Bronchial epithelial cell (primary cell): ENCODE results near the gene POTEM. TPM values are rescaled to one million over a fixed set of nuclear protein-coding genes. Genes with fewer than 3 reads are reported as not detected.
"Not testable (repeated sequence)": the region's sequence is repeated elsewhere in the genome, so short reads cannot be mapped to it uniquely, and the experiment has no call there.

Experiments
- DNase-seq: peaks from one replicate; pipeline ENCODE4 v3.0.0-alpha.2; 2010; ENCODE audit warnings: low read depth
- FAIRE-seq: peaks from 2 replicates; lab custom pipeline; 2011; peaks lifted over from hg19 to GRCh38; lab: Jason Lieb, UNC
- H3K27me3 ChIP-seq: 2 replicates; pipeline ENCODE4 v1.5.1; 2011; ENCODE audit warnings: low read length; ENCODE audit not compliant: control insufficient read depth, insufficient read depth
- H3K36me3 ChIP-seq: 2 replicates; pipeline ENCODE4 v1.5.1; 2011; ENCODE audit warnings: low read length; ENCODE audit not compliant: control insufficient read depth, insufficient read depth
- H3K4me3 ChIP-seq: 2 replicates; pipeline ENCODE4 v1.5.1; 2011; ENCODE audit warnings: mild to moderate bottlenecking, low read depth, low read length, control low read depth
- total RNA-seq: library from RNA; depleted of rRNA; stranded (reverse); fragments of >200 nt; gene quantifications from 2 replicates; pipeline ENCODE4 v1.2.1, GENCODE V29; 2014

POTEM gene
- total RNA-seq, 1 donor from 2014 or later: not detected

DNA sequence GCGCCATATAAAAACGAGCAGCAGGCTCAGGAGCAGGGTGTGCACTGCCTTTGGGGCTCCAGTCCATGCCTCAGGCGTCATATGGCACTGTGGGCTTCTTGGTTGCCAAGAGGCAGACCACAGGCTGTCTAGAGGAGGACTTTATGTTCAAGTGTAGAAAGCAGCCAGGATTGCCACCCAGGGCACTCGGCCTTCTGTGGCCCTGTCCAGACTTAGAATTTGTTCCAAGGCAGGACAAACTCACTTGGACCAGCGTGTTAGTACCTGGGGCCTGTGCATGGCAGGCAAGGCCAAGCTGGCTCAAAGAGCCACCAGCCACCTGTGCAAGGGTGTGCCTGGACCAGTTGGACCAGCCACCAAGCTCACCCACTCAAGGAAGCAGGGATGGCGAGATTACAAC is 40.4 kb downstream of the POTEM start:
- not testable (repeated sequence) for DNase-seq, FAIRE-seq, H3K4me3 ChIP-seq, H3K36me3 ChIP-seq, H3K27me3 ChIP-seq

DNA sequence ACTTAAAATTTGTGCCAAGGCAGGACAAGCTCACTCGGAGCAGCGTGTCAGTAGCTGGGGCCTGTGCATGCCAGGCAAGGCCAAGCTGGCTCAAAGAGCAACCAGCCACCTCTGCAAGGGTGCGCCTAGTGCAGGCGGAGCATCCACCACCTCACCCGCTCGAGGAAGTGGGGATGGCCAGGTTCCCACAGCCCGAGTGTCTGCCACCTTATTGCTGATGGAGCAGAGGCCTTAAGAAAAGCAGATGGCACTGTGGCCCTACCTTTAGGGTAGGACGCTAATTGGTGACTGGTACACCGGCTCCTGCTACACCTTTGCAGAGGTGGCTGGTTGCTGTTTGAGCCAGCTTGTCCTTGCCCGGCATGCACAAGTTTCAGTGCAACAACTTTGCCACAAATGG is 43.8 kb downstream of the POTEM start:
- FAIRE-seq, H3K36me3 ChIP-seq, H3K27me3 ChIP-seq, H3K4me3 ChIP-seq, DNase-seq: not testable (repeated sequence)

DNA sequence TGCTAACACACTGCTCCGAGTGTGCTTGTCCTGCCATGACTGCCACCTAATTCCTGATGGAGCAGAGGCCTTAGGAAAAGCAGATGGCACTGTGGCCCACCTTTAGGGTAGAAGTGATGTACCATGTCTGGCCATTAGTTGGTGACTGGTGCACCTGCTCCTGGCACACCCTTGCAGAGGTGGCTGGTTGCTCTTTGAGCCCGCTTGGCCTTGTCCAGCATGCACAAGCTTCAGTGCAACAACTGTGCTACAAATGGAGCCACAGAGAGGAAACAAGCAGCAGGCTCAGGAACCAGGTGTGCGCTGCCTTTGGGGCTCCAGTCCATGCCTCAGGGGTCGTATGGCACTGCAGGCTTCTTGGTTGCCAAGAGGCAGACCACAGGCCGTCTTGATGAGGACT is 44.5 kb downstream of the POTEM start:
- H3K27me3 ChIP-seq, H3K36me3 ChIP-seq, H3K4me3 ChIP-seq, DNase-seq, FAIRE-seq: not testable (repeated sequence)

DNA sequence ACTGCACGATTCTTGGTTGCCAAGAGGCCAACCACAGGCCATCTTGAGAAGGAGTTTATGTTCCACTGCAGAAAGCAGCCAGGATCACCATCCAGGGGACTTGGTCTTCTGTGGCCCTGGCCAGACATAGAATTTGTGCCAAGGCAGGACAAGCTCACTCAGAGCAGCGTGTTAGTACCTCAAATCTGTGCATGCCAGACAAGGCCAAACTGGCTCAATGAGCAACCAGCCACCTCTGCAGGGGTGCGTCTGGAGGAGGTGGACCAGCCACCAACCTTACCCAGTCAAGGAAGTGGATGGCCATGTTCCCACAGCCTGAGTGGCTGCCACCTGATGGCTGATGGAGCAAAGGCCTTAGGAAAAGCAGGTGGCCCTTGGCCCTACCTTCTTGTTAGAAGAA is 48.0 kb downstream of the POTEM start:
- FAIRE-seq, H3K4me3 ChIP-seq, DNase-seq, H3K36me3 ChIP-seq, H3K27me3 ChIP-seq: not testable (repeated sequence)

DNA sequence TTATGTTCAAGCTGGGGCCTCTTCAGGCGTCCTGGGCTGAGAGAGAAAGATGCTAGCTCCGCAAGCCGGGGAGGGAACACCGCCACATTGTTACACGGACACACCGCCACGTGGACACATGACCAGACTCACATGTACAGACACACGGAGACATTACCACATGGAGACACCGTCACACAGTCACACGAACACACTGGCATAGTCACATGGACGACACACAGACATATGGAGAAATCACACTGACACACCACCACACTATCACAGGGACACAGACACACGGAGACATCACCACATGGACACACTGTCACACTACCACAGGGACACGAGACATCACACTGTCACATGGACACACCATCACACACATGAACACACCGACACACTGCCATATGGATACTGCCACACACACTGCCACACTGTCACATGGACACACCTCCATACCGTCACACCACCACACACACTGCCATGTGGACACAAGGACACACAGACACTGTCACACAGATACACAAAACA is 57.9 kb downstream of the POTEM start:
- not testable (repeated sequence) for FAIRE-seq, DNase-seq, H3K36me3 ChIP-seq, H3K27me3 ChIP-seq, H3K4me3 ChIP-seq

DNA sequence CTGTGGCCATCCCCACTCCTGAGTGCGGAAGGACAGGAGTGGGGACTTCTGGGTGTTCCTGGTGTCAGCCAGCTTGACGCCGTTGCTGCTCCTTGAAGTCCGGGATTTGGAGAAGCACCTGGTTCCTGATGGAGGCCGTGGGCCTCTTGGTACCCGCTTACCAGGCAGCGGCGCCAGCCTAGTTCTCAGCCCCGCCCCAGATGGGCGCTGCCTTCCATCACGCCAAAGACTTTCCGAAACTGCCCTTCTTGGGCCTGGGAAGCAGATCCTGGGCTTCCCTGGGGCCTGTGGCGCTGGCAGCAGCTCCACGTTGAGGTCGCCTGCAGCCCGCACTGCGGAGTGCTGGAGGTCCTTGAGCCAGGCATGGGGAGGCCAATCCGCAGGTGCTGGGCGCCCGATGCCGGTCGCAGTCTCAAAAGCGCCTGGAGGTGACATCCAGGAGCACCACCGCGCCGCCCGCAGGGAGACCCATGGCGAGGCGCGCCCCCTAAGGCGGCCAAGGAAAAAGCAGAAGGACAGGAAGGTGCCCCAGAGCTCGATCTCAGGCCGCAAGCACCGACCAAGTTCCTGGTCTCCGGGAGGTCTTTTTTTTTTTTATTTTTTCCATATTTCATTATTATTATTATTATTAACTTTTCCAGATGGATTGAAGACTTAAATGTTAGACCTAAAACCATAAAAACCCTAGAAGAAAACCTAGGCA is 59.6 kb downstream of the POTEM start:
- H3K4me3 ChIP-seq, FAIRE-seq, H3K27me3 ChIP-seq, DNase-seq, H3K36me3 ChIP-seq: not testable (repeated sequence)

DNA sequence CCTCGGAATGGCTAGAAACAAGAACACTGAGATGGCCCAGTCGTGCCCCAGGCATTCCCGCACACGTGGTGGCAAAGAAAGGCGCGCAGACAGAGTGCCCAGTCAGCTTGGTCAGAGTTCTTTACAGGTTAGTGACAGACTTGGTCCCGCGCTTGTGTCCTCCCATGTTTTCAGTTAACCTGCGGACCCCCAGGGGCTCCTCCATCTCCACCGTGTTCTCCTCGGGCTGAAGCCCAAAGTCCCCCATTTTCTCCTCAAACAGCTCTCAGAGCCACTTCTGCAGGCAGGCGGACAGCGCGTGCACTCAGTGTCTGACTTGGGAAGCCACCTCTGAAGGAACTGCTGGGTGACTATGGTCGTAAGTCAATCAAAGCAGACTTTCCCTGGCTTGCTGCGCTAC is 60.7 kb downstream of the POTEM start:
- not testable (repeated sequence) for H3K36me3 ChIP-seq, FAIRE-seq, H3K27me3 ChIP-seq, DNase-seq, H3K4me3 ChIP-seq

DNA sequence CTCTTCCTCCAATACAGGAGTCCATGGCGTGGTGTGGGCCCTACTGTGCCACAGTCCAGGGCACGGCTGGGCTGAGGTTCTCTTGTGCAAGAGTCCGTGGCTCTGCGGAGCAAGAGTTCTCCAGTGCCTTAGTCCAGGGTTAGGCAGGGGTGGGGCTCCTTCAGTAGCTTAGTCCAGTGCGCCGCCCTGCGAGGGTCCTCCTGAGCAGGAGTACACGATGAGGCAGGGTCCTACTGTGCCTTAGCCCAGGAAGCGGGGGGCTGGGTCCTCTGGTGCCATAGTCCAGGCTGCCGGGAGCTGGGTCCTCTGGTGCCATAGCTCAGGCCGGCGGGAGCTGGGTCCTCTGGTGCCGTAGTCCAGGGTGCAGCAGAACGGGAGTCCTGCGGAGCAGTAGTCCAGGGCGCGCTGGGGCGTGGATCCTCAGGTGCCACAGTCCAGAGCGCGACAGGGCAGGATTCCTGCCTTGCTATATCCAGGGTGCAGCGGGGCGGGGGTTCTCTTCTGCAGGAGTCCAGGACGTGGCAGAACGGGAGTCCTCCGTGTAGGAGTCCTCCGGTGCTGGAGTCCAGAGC is 69.7 kb downstream of the POTEM start:
- H3K4me3 ChIP-seq, H3K27me3 ChIP-seq, H3K36me3 ChIP-seq, FAIRE-seq, DNase-seq: not testable (repeated sequence)

DNA sequence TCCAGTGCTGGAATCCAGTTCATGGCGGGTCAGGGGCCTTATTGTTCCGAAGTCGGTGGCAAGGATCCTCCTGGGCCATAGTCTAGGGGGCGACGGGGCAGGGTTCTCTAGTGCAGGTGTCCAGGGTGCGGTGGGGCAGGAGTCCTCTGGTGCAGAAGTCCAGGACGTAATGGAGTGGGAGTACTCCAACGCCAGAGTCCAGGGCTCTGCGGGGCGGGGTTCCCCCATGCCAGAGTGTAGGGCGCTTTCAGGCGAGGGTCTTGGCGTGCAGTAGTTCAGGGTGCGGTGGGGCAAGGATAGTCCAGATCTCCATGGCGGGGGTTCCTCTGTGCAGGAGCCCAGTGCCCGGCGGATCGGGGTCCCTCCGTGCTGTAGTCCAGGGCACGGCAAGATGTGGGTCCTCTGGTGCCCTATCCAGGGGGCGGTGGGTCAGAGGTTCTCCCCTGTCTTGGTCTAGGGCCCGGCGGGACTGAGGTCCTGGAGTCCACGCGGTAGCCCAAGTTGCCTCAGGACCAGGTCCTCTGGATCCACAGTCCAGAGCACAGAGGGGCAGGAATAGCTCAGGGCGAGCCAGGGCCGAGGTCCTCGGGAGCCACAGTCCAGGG is 70.9 kb downstream of the POTEM start:
- DNase-seq, H3K27me3 ChIP-seq, H3K4me3 ChIP-seq, H3K36me3 ChIP-seq, FAIRE-seq: not testable (repeated sequence)

DNA sequence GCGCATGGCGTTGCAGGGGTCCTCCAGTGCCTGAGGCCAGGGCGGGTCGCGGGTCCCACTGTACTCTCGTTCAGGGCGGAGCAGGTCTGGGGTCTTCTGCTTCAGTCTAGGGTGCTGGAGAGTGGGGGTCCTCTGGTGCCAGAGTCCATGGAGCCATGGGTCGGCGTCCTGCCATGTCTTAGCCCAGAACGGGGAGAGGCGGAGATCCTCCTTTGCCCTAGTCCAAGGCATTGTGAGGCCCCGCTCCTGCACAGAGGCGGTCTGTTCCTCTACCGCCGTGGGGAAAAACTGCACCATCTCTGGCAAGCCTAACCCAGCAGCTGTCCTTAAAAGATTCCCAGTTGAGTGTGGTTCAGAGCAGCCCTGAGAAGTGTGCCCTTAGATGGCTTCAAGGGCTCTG is 71.6 kb downstream of the POTEM start:
- FAIRE-seq, H3K4me3 ChIP-seq, H3K36me3 ChIP-seq, DNase-seq, H3K27me3 ChIP-seq: not testable (repeated sequence)

DNA sequence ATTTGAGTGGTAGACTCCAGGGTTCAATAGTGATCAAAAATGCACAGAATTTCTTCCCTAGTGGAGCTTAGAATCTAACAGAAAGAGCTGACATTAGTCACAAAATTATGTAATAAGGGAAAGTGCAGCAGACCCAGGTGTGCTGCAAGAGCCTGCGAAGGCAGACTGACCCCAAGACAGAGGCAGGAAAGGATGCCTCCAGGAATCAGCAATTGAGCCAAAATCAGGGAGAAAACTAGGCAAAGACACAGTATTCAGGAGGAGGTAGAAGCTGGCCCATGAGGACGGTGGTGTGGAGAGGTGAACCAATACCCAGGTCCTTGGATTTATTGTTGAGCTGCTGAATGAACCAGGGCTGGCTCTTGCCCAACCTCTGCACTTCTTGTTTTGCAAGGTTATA is 76.2 kb downstream of the POTEM start:
- not testable (repeated sequence) for H3K4me3 ChIP-seq, FAIRE-seq, DNase-seq, H3K36me3 ChIP-seq, H3K27me3 ChIP-seq
